Stomach (tissue), 4 donors: ENCODE data around the gene STRN4.

ENCODE experiments used
- CTCF ChIP-seq, 7 experiments: fragments of 450-650 bp in 4 of 7; fragments of 200-600 bp in 3 of 7; sonication (generic) in 3 of 7; IDR thresholded peaks; one replicate each; pipeline ENCODE4 v1.5.1; 2016 to 2019; ENCODE audit warnings: antibody characterized with exemption in 7 of 7, control low read depth in 2 of 7, mild to moderate bottlenecking in 1 of 7
- EP300 ChIP-seq: sonication (generic); formaldehyde crosslinking; IDR thresholded peaks from one replicate; pipeline ENCODE4 v1.6.1; 2017; ENCODE audit warnings: antibody characterized with exemption
- POLR2A ChIP-seq, 4 donors: fragments of 450-650 bp; IDR thresholded peaks; one replicate each; pipeline ENCODE4 v1.6.1; 2016; ENCODE audit warnings: antibody characterized with exemption in 4 of 4, control low read depth in 2 of 4, mild to moderate bottlenecking in 1 of 4, moderate library complexity in 1 of 4
- POLR2AphosphoS5 ChIP-seq, 3 donors: sonication (generic); formaldehyde crosslinking; IDR thresholded peaks; one replicate each; pipeline ENCODE4 v1.6.1; 2016; ENCODE audit warnings: antibody characterized with exemption in 3 of 3

- TF ChIP-seq CTCF (IDR thresholded peaks at IDR 0.05) = no peak
- TF ChIP-seq POLR2AphosphoS5 (IDR thresholded peaks at IDR 0.05) = no peak
- TF ChIP-seq POLR2A (IDR thresholded peaks at IDR 0.05) = no peak
- TF ChIP-seq EP300 = no peak
These were observed 56.9 kb downstream of the STRN4 start for GRCh38 chr19:46689358-46689757.
